Aorta (tissue), 5 donors: Measurements from ENCODE around the gene CLEC17A. TPM values are rescaled to one million over a fixed set of nuclear protein-coding genes. Genes with fewer than 3 reads are reported as not detected.

Source experiments
- ATAC-seq: fragments of 200-7000 bp; cut with Tn5 transposase; one replicate; pipeline ENCODE4 v1.9.1; 2022; ENCODE audit warnings: moderate library complexity; ENCODE audit not compliant: low FRiP score
- DNase-seq, 2 donors: peaks; one replicate each; pipeline ENCODE4 v3.0.0-alpha.2; 2020
- H3K27ac ChIP-seq, 2 donors: one replicate each; pipeline ENCODE4 v1.5.1; 2013; ENCODE audit warnings: low read length in 2 of 2, mild to moderate bottlenecking in 2 of 2, moderate library complexity in 2 of 2, control low read depth in 1 of 2, inconsistent platforms in 1 of 2, low read depth in 1 of 2
- H3K27me3 ChIP-seq, 2 donors: one replicate each; pipeline ENCODE4 v1.6.1; 2013; ENCODE audit warnings: control low read depth in 1 of 2, low read length in 1 of 2, mild to moderate bottlenecking in 1 of 2, moderate library complexity in 1 of 2; ENCODE audit not compliant: insufficient read depth in 2 of 2, control insufficient read depth in 1 of 2
- H3K36me3 ChIP-seq, 2 donors: one replicate each; pipeline ENCODE4 v1.6.1; 2013; ENCODE audit warnings: control low read depth in 1 of 2, low read length in 1 of 2, mild to moderate bottlenecking in 1 of 2; ENCODE audit not compliant: insufficient read depth in 2 of 2, control insufficient read depth in 1 of 2
- H3K4me1 ChIP-seq, 2 donors: one replicate each; pipeline ENCODE4 v1.6.1; 2013; ENCODE audit warnings: low read length in 2 of 2, control low read depth in 1 of 2, mild to moderate bottlenecking in 1 of 2, moderate library complexity in 1 of 2; ENCODE audit not compliant: insufficient read depth in 2 of 2, control insufficient read depth in 1 of 2
- H3K4me3 ChIP-seq, 2 donors: one replicate each; pipeline ENCODE4 v1.5.1; 2013; ENCODE audit warnings: low read length in 2 of 2, control low read depth in 1 of 2, mild to moderate bottlenecking in 1 of 2
- H3K9me3 ChIP-seq: one replicate; pipeline ENCODE4 v1.6.1; 2013; ENCODE audit warnings: mild to moderate bottlenecking, low read length; ENCODE audit not compliant: control insufficient read depth
- WGBS, 2 donors: extraction: QIAGEN DNeasy Blood & Tissue Kit; methylation state at CpG; one replicate each; pipeline ENCODE4 v1.1.7; 2013; 5-methylcytosine and 5-hydroxymethylcytosine counted together
- intact Hi-C, 2 donors: fragments of 100-400 bp; cut with DNase I; formaldehyde crosslinking; loops; one replicate each; pipeline versions ENCODE4 v1.14.2 to v1.15.0; 2022
- polyA plus RNA-seq, 2 donors: library from polyadenylated mRNA; stranded (reverse); fragments of 200-250 nt; gene quantifications; one replicate each; pipeline ENCODE4 v1.2.3, GENCODE V29; 2013
- total RNA-seq, 2 donors: library from RNA; stranded (reverse); fragmentation: NEBNext Ultra II Directional; extraction: Animal tissue kit (Norgen Biotek cat#: 25700); gene quantifications; one replicate each; pipeline ENCODE4 v1.2.1, GENCODE V29; 2021
- donor health status: healthy with polysubstance abuse.
- donor health status: Bipolar disorder and iron deficiency.
- donor health status: DM: no; HTN: no; CAD: no.
- donor health status: DM: no; HTN: no; CAD: no.
- donor health status: DM: yes; HTN: yes; CAD: no.

CLEC17A gene
- total and polyA plus RNA-seq, 4 donors: 0.18 TPM; not detected in 3

DNA sequence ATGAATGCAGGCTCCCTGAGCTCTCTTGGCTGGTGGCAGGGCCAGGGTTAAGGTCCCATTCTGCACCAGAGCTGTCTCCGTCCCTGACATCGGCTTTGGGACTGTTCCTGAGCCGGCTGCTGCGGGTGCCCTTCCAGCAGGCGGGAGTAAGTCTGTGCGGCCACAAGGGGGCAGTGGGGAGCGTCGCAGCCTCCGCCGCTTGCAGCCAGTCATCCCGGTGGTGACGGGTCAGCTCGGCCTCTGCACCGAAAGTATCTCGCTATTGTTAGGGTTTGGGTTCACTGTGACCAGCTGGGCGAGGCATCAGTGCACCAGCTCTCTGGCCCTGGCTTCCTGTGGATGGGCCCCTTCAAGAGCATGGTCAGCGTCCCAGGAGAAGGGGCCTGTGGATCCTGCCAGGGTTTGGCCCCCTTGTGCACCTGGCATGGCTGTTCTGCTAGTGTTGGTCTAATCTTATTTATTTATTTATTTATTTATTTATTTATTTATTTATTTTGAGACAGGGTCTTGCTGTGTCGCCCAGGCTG is 26.2 kb upstream of the CLEC17A start:
- Histone ChIP-seq H3K4me1 (no peaks in the 10 kb centered on the region), H3K9me3 (no peaks in the 10 kb centered on the region), H3K27ac (no peak overlapping the region), H3K36me3 (no peaks in the 10 kb centered on the region), H3K27me3 (no peaks in the 10 kb centered on the region), H3K4me3 (no peak overlapping the region)
- 9 to 11% methylated on average over 18 of the region's 18 CpGs for WGBS, 2 donors
- DNase-seq (peak; percentile 88 to 93), ATAC-seq (peak; percentile 86)
- intact Hi-C loops: no loop called here

DNA sequence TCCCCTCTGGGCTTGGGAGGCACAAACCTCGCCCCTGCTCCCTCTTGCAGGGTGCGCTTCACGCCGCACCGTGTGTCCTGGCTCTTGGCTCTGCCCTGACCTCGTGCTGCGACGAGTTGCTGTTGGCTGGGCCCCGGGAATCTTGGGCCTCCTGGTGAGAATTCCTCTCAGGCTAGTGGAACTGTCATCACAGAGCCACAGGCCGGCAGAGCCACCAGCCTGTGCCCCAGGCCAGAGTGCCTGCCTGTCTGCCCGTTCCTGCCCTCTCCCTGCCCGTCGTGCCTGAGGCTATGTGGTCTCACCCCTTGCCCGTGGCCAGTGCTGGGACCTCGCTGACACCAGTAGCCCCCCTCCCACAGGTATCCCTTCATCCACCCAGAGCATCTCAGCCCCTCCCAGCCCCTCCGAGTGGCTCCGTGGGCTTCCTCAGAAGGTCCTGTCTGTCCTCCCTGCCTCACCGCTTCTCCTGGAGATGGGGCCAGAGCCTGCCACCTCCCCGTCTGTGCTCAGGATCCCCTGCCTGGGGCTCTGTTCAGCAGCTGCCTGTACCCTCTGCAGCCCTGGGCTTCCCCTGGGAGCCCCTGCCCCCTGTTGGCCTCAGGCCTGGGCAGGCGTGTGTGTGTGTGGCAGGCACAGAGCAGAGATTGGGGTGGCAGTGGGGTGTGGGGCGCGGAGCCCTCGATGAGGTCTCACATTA is 24.4 kb upstream of the CLEC17A start:
- Histone ChIP-seq H3K4me1 (no peaks in the 10 kb centered on the region), H3K27ac (no peak overlapping the region), H3K9me3 (no peaks in the 10 kb centered on the region), H3K27me3 (no peaks in the 10 kb centered on the region), H3K4me3 (no peak overlapping the region), H3K36me3 (no peaks in the 10 kb centered on the region)
- WGBS, 2 donors: 71 to 77% methylated on average over 23 of the region's 23 CpGs
- intact Hi-C loops: no loop called here
- ATAC-seq (no peak), DNase-seq (no peak)

DNA sequence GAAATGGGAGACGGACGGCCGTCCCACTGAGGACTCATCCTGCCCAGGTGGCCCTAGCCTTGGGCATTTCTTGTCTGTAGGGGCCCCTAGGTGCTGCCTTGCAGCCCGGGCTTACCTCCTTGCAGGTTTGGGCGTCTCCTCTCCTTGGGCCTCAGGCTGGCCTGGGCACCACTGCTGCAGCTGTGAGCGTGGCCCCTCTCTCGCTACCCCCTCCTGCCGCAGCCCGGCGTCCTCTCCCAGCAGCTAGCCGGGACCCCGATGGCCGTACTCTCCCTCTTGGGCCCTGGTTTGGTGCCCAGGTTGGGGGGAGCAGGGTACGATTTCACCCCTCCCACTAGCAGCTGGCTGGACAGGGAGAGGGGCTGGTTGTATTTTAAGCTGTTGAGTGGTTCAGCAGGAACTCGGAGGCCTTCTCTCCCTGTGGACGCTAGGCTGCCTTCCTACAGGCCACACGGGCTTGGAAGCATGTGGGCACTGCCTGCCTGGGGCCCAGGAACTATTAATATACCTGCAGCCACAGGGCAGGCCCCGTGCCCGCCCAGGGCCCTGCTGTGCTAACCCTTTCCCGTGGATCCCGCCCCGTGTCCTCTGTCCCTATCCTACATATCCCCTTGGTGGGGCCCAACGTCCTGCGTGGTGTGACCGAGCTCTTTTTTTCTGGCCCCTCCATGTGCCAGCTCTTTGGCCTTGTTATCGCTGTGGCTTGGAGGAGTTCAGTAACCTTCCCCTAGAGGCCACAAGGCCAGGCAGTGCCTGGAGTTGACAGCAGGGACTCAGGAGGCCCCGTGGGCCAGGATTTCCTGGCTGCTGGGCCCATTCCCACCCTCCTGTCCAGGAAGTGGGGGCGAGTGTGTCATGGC is 22.7 kb upstream of the CLEC17A start:
- no peak for ATAC-seq
- WGBS, 2 donors: 39 to 53% methylated on average over 21 to 28 of the region's 28 CpGs
- H3K4me3 ChIP-seq: no peak overlapping the region
- peak overlapping the region in 1 of 2 donors; percentile 20 for H3K27ac ChIP-seq
- H3K27me3 ChIP-seq: no peaks in the 10 kb centered on the region
- H3K9me3 ChIP-seq: no peaks in the 10 kb centered on the region
- no peak for DNase-seq
- intact Hi-C loops: no loop called here
- H3K4me1 ChIP-seq: no peaks in the 10 kb centered on the region
- H3K36me3 ChIP-seq: no peaks in the 10 kb centered on the region

DNA sequence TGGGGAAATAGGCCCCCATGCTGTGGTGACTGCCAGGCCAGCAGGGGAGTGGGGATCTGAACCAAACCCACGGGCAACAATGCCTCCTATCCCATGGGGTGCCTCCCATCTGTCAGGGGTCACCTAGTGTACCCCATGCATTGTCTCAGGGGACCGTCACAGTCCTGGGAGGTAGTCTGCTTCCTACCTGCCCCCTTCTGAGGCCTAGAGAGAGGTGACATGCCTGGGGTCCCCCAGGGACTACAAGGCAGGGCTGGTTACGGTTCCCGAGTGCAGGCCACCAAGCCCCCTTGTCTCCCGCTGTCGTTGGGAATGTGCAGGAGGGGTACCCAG is 22.1 kb upstream of the CLEC17A start:
- ATAC-seq (no peak), DNase-seq (no peak)
- Histone ChIP-seq H3K4me3 (no peak overlapping the region), H3K27me3 (no peaks in the 10 kb centered on the region), H3K4me1 (no peaks in the 10 kb centered on the region), H3K36me3 (no peaks in the 10 kb centered on the region), H3K9me3 (no peaks in the 10 kb centered on the region), H3K27ac (peak overlapping the region in 1 of 2 donors; percentile 20)
- intact Hi-C loops: no loop called here
- WGBS, 2 donors: 76 to 85% methylated on average over 6 of the region's 6 CpGs

DNA sequence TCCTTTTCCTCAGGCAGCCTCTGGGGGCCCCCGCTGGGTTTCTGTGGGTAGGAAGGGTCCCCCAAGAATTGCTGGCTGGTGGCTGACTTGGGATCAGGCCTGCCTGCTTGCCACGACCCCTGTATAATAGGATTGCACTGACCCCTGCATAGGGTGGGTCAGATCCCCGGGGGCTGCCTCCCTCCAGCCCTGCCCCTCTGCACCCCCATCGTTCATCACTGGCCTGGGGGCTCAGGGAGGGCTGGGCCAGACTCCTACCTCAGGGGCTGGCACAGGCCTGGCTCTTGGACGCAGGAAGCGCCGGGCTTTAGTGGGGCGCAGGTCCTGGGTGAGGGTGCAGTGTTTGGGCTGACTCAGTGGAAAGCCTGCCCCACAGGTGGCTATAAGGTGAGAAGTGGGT is 21.6 kb upstream of the CLEC17A start:
- no peaks in the 10 kb centered on the region for H3K27me3 ChIP-seq
- ATAC-seq (no peak), DNase-seq (no peak)
- intact Hi-C loops: no loop called here
- H3K4me1 ChIP-seq: no peaks in the 10 kb centered on the region
- H3K27ac ChIP-seq: peak overlapping the region; percentile 23 to 64
- H3K9me3 ChIP-seq: no peaks in the 10 kb centered on the region
- no peaks in the 10 kb centered on the region for H3K36me3 ChIP-seq
- no peak overlapping the region for H3K4me3 ChIP-seq
- 63 to 72% methylated on average over 8 of the region's 8 CpGs for WGBS, 2 donors

DNA sequence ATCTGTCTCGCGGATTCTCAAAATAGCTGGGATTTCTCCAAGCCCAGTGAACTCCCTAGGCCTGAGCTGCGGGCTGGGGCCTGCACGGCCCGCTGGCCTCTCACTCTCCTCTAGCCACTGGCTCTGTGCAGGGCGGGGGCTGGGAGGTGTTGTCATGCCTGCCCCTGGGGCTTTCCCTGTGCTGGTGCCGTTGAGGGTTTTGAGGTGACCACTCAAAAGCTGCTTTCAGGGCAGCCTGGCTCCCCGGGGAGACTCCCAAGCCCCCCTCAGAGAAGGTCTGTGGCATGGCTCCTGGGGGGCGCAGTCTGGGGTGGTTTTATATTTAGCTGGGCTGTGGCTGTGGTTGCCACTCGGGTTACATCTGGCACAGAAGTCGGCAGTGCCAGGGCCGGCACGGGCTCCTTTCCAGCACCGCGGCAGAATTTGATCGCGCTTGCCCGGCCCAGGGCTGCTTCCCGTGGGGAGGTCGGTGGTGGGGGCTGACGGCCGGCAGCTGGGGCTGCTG is 21.0 kb upstream of the CLEC17A start:
- DNase-seq (peak; percentile 82 to 84), ATAC-seq (peak; percentile 60)
- 6 to 11% methylated on average over 22 of the region's 22 CpGs for WGBS, 2 donors
- H3K27me3 ChIP-seq: no peaks in the 10 kb centered on the region
- intact Hi-C loops: no loop called here
- no peaks in the 10 kb centered on the region for H3K4me1 ChIP-seq
- H3K27ac ChIP-seq: peak overlapping the region; percentile 23 to 64
- H3K4me3 ChIP-seq: no peak overlapping the region
- H3K36me3 ChIP-seq: no peaks in the 10 kb centered on the region
- H3K9me3 ChIP-seq: no peaks in the 10 kb centered on the region

DNA sequence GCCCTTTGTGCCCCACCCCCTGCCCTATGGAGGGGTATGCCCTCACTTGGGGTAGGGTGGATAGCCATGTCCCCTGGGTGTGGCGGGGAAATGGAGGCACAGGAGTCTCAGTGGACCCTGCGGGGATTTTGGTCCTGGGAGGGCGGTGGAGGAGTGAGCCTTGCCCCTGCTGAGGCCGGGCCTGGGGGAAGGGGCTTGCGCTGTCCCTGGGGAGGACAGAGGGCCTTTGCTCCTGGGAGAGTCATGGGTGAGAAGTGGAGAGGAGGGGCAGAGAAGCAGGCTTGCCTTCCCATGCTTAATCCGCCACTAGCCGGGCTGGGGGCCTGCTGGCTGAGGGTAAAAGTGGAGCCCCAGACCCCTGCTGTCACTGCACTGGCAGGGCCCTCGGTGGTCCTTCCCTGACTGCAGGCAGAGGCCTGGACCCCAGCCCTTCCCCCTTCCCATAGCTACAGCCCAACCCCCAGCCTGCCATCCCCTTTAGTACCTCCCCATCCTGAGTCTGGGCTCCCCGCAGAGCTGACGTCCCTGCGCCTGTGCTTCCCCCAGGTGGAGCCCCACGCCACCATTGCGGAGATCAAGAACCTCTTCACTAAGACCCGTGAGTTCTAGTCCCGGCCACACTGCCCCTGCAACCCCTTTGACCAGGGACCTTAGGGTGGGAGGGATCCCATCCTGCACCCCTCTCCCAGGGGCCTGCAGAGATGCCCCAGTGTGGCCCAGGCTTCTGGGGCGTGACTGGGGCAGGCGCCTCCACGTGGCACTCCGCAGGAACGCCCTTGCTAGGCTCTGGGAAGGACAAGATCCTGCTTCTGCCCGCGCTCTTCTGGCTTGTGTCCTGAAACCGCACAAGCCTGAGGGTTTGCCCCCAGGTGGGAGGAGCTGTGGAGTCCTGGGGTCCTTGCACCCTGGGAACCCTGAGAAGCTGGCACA is 20.0 kb upstream of the CLEC17A start:
- Histone ChIP-seq H3K27me3 (no peaks in the 10 kb centered on the region), H3K4me1 (no peaks in the 10 kb centered on the region), H3K4me3 (no peak overlapping the region), H3K9me3 (no peaks in the 10 kb centered on the region), H3K36me3 (no peaks in the 10 kb centered on the region), H3K27ac (peak overlapping the region in 1 of 2 donors; percentile 64)
- WGBS, 2 donors: 80 to 85% methylated on average over 20 to 23 of the region's 23 CpGs
- intact Hi-C loops: no loop called here
- ATAC-seq: no peak
- no peak for DNase-seq

DNA sequence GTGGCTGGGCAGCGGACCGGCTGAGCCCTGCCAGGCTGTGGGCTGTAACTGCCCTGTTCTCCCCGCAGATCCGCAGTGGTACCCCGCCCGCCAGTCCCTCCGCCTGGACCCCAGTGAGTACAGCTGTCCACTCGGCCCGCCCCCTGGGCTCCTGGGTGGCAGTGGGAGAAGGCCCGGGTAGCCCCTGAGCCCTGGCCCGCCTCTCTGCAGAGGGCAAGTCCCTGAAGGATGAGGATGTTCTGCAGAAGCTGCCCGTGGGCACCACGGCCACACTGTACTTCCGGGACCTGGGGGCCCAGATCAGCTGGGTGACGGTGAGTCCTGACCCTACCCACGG is 19.3 kb upstream of the CLEC17A start:
- H3K4me3 ChIP-seq: no peak overlapping the region
- 92 to 95% methylated on average over 16 of the region's 16 CpGs for WGBS, 2 donors
- no peaks in the 10 kb centered on the region for H3K36me3 ChIP-seq
- H3K27ac ChIP-seq: no peak overlapping the region
- DNase-seq (no peak), ATAC-seq (no peak)
- no peaks in the 10 kb centered on the region for H3K4me1 ChIP-seq
- H3K27me3 ChIP-seq: no peaks in the 10 kb centered on the region
- no peaks in the 10 kb centered on the region for H3K9me3 ChIP-seq
- intact Hi-C loops: no loop called here
